ENCODE measurements around the gene USO1.

USO1 gene

DNA sequence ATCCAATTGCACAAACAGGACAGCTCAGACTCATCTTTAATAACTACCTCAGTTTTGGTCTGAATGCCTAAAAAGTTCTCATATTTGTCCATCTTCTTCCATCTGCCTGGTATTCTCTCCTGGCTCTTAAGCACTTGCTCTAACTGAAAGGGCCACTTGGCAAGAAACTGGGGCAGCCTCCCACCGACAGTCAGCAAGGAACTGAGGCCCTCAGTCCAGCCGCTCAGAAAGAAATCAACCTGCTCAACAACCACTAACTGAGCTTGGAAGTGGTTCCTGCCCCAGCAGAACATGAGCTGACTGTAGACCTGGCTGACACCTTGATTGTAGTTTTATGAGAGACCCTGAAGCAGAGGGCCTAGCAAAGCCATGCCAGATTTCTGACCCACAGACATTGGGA, 93.5 kb downstream of the USO1 start:
- TF ChIP-seq, protein P1, sequence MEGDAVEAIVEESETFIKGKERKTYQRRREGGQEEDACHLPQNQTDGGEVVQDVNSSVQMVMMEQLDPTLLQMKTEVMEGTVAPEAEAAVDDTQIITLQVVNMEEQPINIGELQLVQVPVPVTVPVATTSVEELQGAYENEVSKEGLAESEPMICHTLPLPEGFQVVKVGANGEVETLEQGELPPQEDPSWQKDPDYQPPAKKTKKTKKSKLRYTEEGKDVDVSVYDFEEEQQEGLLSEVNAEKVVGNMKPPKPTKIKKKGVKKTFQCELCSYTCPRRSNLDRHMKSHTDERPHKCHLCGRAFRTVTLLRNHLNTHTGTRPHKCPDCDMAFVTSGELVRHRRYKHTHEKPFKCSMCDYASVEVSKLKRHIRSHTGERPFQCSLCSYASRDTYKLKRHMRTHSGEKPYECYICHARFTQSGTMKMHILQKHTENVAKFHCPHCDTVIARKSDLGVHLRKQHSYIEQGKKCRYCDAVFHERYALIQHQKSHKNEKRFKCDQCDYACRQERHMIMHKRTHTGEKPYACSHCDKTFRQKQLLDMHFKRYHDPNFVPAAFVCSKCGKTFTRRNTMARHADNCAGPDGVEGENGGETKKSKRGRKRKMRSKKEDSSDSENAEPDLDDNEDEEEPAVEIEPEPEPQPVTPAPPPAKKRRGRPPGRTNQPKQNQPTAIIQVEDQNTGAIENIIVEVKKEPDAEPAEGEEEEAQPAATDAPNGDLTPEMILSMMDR (IDR thresholded peaks at IDR 0.05; ENCODE audit: low read depth, low read length), result no peak
- no peak overlapping the region for H3K4me3 ChIP-seq (ENCODE audit: low read depth, low read length)

DNA sequence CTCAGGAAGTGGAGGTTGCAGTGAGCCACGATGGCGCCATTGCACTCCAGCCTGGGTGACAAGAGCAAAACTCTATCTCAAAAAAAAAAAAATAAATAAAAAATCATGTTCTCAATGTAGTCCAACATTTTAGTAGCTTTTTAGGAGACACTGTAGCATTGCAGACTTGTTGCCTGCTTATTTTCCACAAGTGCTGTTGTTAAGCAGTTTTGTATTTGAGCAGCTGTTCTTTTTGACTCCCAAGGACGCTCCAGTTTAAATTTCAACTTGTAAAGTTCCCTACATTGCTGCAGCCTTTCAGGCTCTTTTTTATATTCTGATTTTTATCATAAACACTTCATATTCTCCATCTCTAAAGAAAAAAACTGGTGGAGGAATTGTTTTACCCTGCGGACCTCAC, 94.7 kb downstream of the USO1 start:
- TF ChIP-seq, protein P1 (IDR thresholded peaks at IDR 0.05; ENCODE audit: low read depth, low read length), result no peak
- H3K4me3 ChIP-seq (ENCODE audit: low read depth, low read length), result no peak overlapping the region

- TF ChIP-seq, protein P1 (IDR thresholded peaks at IDR 0.05; ENCODE audit: low read depth, low read length), result no peak
- H3K4me3 ChIP-seq (ENCODE audit: low read depth, low read length), result no peak overlapping the region
Observed at GRCh38 chr4:75820197-75820596, 95.8 kb downstream of the USO1 start.

DNA sequence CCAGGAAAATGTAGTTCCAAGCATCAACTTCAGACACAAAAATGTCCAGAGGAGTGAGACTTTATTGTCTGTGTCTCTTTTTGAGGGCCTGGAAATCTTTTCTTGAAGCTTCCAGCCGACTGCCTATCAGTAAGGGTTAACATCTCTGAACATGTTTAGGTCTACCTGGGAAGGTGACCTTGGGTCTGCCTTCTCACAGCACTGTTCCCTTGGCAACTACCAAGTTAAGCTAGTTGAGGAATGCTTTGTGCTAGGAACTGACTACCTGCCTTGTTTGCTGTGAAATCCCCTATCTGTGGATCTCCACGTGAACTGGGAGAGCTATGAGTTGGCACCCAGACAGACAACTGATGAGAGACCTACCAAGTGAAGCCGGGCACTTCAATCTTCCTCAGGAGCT, 96.3 kb downstream of the USO1 start:
- TF ChIP-seq, protein P1 (IDR thresholded peaks at IDR 0.05; ENCODE audit: low read depth, low read length), result no peak
- no peak overlapping the region for H3K4me3 ChIP-seq (ENCODE audit: low read depth, low read length)

DNA sequence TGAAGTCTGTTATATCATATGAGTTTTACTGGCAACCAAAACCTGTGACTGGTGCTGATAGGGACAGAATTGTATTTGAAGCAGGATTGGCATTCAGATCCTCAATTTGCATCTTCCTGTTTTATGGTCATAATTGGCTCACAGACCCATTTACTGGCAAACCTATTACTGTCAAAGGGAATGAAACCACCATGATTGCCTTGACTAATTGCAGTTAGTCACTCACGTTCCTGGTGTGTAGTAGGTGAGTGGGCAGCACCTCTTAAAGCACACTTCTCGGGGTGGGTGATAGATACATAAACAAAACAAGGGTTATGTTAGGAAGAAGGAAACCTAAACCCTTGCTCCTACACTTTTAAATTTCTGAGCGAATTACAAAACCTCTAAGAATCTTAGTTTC, 96.8 kb downstream of the USO1 start:
- no peak overlapping the region for H3K4me3 ChIP-seq (ENCODE audit: low read depth, low read length)
- TF ChIP-seq, protein P1 (IDR thresholded peaks at IDR 0.05; ENCODE audit: low read depth, low read length), result no peak

GRCh38 chr4:75821966-75822365, 97.6 kb downstream of the USO1 start:
- H3K4me3 ChIP-seq (ENCODE audit: low read depth, low read length), result no peak overlapping the region
- TF ChIP-seq, protein P1 (IDR thresholded peaks at IDR 0.05; ENCODE audit: low read depth, low read length), result no peak

- TF ChIP-seq, protein P1 (IDR thresholded peaks at IDR 0.05; ENCODE audit: low read depth, low read length), result no peak
- H3K4me3 ChIP-seq (ENCODE audit: low read depth, low read length), result no peak overlapping the region
Observed at GRCh38 chr4:75822416-75822815, 98.0 kb downstream of the USO1 start.
